Fibroblast of peridontal ligament (primary cell): ENCODE results near the gene KL.

Experiments used
- DNase-seq: peaks from one replicate; pipeline ENCODE4 v3.0.0-alpha.2; 2010; ENCODE audit errors: extremely low read depth

The KL gene

DNA sequence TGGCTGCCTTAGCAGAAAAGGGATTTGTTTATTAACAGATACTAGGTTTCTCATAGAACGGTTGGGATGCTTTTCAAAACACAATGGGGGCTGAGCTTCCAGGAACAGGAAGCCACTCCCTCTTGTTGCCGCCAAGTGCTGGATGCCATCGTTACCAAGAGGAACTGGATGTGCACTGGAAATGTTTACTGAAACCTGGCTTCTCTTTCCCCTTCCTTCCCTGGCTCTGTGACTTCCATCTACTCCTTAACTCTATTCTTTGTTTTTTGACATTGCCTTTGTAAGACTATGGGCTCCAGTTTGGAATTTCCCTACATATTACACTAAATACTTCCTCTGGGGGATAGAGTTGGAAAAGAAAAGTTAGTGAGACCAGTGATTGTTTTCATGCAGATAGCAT is 11.7 kb upstream of the KL start:
- DNase-seq, result peak; percentile 18

DNA sequence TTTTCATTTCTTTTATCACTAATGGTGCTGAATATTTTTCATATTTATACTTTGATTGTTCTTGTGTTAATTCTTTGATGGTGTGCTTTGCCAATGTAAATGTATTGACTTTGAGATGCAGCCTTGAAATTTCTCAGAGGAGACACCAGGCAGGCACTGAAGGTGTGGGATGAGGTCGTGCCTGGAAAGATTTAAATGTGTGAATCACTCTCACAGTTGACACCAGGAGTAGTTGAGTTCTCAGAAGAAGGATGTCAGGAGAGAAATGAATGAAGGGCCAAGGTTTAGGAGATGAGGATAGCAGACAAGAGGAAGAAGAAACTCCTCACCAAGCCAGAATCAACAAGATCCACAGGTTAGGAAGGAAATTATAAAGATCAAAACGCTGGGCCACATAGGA is 10.1 kb upstream of the KL start:
- DNase-seq, result no peak

DNA sequence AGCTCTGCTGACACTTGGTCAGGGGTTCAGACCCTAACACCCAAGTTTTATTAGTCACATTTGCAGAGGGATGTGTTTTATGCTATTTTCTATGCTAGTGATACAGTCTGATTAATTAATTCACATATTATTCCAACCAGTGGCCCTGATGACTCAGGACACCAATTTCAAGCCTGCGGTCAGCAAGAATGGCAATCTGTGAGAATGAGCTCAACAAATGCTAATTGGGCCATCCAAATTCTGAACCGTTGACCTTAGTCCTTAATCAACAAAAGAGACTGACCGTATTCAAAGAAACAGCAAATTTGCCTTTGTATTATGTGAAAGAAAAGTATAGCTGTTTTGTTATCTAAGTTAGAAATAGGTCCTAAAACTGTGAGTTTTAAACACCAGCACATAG is 9.6 kb upstream of the KL start:
- no peak for DNase-seq

DNA sequence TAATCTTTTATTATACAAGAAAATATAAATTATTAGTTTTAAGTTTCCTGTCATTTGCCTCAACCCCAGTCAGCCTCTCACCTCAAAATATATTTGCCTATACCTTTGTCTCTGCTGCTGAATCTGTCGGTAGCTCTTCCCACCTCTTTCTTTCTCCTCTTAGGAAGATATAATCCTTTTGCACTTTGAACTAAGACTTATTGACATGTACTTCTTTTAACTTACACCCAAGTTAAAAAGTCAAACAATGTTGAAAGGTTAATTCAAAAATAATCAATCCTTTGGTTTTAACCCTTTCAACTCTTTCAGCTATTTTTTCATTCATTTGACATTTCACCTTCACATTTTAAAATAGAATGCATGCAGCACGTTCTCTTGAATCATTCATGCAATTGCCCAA is 9.0 kb upstream of the KL start:
- DNase-seq, result no peak

DNA sequence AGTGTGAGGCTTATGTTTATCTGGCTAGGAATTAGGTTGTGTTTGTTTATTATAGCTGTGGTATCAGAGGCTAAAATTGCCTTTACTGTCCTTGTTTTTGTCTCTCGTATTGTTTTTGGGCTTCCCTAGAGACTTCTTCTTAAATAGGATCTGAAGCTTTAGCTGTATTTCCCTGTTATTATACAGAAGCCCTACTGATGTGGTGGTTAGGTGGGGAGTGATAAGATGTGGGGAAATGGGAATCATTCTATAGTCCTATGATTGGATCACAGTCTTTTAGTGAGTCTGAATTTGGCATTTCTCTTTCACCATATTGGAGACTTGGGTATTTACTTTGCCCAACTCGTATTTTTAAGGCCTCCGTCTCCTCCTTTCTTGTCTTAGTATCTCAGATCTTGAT is 8.3 kb upstream of the KL start:
- DNase-seq, result no peak

DNA sequence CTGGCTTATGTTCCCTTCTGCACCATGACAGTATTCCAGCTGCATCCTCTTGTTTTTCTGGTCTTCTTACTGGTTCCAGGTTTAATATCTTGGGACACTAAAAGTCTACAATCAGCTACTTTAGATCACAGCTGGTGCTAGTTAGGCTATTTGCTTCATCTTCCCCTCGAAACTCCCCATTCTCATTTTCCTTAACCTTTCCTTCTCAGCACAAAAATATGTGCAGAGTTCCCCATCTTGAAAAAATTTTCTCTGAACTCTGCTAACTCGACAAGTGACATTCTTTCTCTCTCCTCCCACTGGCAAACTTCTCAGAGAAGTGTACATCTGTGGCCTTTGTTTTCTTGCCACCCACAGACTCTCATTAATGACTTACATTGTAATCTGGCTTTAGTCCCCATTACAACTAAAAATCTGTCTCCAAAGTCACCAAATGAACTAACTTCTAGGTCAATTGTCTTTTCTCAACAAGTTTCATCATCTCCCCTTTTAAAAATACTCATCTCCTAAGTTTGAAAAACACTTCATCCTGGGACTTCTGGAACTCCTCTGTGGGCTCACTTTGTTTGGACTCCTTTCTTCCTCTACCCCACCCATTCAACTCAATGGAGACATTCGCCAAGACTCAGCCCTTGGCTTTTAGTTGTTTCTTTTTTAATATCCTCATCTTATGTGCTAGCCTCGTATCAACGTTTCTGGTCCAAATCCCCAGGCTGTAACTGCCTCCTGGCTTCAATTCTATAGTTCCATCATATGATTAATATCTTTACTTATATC is 7.1 kb upstream of the KL start:
- DNase-seq, result peak; percentile 27

DNA sequence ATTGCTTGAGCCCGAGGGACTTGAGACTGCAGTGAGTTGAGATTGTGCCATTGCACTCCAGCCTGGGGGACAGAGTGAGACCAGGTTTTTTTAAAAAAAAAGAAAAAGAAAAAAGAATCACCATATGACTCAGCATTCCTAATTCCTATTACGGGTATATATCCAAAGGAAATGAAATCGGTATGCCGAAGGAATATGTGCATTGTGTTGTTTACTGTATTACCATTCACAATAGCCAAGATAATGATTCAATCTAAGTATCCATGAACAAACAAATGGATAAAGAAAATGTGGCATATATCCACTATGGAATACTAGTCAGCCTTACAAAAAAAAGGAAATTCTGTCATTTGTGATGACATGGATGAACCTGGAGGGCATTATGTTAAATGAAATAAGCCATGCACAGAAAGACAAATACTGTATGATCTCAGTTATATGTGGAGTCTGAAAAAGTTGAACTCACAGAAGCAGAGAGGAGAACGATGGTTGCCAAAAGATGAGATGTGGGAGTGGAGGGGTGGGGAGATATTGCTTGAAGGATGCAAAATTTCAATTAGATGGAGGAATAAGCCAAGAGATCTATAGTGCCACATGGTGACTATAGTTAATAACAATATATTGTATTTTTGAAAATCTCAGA is 4.3 kb upstream of the KL start:
- DNase-seq, result no peak

DNA sequence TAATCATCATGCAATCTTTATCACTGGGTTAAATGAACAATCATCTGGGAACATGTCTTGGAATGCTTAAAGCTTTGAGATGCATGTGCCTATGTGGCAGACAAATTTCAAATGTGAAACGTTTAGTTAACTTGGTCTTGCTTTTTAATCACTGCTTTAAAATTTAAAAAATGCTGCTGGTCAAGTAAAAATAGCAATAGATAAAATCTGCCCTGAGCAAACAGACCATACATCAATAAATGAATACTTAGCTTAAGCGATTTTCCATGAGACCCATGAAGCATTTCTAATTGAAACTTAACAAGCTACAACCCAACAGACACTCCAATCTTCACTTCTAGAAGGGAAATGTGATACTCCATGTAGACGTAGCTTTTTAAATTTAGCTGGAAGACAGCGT is 1.9 kb upstream of the KL start:
- no peak for DNase-seq

DNA sequence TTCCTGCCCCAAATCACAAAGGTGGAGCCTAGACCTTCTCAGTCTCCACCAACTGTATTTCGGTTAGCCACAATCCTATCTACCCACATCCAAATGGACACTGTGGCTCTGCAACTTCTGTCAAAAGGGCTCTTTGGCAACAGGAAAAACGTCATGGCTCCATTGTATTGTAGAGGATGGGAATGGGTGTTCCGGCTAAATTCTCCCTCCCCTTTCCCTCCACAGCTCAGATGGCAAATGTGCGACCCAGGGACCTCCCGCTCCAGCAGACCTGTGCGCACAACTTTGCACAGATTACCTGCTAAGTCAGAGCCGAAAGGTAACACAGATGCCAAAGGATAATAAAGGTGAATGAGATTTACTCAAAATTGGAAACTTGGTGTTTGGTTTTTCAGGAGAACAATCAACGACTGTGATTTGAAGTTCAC is 968 bp upstream of the KL start:
- no peak for DNase-seq

DNA sequence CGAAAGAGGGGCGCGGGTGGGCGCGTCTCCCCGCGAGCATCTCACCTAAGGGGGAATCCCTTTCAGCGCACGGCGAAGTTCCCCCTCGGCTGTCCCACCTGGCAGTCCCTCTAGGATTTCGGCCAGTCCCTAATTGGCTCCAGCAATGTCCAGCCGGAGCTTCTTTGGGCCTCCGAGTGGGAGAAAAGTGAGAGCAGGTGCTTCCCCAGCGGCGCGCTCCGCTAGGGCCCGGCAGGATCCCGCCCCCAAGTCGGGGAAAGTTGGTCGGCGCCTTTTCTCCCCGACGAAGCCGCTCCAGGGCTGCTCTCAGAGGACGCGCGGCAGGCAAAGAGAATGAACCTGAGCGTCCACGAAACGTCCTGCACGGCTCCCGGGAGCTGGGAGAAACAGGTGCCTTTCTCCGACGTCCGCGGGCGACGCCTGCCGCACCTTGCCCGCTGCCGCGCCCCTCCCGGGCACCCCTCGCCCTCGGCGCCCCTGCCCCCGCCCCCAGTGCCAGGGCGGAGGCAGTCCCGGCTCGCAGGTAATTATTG is 366 bp upstream of the KL start:
- DNase-seq, result no peak

DNA sequence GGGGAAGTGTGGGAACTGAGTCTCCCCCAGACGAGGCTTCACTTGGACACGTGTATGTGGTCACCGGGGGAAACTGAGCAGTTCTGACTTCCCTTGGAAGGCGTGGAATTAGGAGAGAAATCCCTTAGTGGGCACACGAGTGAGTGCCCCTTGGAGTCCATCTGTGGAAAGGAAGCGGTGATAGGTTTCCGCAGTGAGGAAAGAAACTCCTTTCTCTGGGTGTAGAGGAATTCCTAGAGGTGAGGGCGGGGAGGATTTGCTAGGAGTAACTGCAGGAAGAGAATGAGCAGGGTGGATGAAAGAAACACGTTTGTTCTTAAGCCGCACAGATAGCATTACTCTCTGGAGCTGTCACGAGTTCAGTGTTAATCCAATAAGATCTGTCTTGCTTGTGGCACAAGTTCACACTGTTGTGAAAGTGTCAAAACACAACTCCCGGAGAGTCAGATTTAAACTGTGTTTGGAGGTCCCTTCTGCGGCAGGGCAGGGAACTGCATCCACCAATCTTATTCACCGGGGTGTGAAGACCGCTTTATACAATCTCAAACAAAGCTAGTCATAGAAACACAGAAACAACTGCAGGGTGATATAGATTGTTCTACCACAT is 1.2 kb downstream of the KL start:
- no peak for DNase-seq

DNA sequence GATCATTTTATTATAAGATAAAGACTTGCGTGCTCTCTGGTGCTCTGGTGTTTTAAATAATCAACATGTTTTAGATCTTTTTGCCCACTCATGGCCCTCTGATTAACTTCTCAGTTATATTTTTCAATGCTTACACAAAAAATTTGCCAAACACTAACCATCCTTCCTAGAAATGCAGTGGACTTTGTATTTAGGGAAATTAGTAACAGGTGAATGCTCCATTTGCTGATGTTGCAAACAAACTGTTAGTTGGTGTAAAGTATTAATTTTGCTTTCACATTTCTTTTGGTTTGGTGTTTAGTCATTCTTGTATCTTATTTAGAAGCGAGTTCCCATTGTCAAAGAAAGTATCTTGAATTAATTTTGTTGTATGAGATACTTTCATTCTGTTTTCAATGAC is 2.7 kb downstream of the KL start:
- no peak for DNase-seq

DNA sequence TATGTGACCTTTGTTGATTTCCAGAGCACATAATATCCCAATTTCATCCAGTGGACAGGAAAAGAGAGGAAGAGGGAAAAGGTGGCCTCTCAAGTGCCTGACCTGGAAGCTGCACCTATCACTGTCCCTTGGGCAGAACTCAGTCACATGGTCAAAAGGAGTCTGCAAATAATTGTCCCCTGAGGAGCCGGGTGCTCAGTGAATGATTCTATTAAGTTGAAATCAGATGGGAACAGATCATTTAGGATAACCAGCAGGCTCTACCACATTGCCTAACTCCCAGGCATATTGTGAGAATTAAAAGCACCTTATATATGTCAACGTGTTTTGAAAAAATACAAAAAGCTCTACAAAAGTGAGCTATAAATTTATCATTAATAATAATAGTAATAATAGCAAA is 6.8 kb downstream of the KL start:
- DNase-seq, result no peak

DNA sequence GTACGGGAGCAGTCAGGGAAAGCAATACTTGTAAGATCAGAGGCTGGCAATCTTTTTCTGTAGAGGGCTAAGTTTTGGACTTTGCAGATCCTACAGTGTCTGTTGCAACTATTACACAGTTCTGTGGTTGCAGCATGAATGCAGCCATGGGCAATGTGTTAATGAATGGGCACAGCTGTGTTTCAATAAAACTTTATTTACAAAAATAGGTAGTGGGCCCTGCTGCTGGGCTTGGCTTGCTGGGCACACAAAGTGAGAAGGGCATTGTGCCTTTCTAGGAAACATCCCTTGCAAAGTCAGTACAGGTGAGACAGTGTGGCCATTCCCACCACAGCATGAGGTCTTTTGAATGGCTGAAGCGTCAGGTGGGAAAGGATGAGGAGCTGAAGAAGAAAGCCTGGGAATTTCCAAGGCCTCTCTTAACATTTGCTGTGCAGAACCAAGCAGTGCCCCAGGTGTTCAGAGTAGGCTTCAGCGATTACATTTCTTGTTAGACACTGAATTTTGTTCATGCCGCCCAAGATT is 9.1 kb downstream of the KL start:
- DNase-seq, result no peak

DNA sequence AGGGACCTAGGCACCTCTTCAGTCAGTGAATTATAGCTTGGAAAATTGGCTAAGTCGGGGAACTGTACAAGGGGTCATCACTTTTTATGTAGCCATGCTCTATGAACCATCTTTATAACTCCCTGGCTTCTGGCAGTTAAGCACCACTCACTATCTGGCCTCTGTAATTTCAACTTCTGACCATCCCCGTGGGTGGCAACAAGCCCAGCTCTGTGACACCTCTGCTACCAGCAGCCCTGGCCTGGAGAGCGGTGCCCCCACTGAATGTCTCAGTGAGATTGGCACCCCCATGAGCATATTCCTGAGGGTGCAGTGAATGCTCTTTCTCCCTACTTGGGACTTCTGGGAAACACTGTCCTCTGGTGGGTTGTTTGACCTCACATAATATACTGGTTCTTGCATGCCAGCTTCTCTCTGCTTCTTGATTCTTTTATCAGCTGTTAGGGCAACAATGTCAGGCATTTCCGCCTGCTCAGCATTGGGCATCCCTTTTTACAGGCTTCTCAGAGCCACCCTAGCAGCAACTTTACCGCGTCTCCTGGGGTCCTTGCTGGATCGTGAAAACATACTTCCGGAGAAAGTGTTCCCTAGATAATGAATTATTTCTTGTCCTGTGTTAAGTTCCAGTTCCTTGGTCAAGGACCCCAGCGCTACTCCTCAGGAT is 10.4 kb downstream of the KL start:
- DNase-seq, result no peak

DNA sequence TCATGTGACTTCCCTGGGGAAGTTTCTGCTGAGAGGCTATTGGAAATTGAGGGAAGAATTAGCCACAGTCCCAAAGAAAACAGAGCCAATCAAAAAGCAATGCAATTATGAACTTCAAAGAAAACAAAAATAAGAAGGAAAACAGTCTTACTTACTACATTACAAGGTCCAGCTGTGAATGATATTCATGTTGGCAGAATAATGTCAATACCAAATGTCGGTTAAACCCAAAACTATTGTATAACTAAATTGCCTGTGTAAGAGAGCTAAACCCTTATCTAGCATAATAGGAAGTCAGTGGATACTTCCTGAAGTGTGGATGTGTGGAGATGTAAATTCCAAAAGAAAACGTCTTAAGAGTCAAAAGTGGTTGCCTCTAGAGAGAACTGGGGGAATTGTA is 12.4 kb downstream of the KL start:
- DNase-seq, result no peak

DNA sequence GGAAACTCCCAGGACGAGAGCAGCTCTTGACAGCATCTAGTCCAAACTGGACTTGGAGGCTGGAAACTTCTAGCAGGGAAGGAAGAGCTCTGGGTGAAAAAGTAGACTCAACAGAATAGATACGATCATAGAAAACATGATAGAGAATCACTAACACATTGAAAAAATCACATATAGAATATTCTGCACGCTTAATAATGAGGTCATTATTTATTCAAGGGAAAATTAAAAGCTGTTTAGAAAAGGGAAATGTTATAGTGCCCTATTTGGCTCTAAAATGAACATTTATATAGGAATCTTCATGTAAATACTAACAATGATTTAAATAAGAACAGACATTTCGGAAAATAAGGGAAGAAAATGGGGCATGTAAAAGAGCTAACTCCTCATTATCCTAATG is 15.1 kb downstream of the KL start:
- DNase-seq, result no peak

DNA sequence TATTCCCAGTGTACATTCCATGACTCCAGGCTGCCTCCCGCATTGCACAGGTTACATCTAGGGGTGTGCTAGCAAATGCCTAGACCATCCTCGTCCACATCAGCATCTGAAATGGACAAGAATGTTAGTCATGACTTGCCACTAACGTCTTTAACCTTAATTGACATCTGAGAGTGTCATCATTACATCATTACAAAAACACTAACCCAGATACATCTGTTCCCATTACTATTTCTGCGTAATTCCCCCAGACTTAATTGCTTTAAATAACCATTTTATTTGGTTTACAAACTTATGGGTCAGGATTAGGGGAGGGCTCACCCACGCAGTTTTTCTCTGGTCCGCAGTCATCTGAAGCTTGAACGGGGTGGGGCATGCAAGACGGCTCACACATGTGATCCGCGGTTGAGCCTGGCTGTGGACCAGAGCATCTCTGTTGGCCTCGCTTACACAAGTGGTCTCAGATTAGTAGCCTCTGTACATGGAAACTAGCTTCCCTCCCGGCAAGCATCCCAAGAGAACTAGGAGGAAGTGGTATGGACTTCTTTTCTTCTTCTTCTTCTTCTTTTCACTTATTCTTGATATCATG is 15.9 kb downstream of the KL start:
- no peak for DNase-seq

DNA sequence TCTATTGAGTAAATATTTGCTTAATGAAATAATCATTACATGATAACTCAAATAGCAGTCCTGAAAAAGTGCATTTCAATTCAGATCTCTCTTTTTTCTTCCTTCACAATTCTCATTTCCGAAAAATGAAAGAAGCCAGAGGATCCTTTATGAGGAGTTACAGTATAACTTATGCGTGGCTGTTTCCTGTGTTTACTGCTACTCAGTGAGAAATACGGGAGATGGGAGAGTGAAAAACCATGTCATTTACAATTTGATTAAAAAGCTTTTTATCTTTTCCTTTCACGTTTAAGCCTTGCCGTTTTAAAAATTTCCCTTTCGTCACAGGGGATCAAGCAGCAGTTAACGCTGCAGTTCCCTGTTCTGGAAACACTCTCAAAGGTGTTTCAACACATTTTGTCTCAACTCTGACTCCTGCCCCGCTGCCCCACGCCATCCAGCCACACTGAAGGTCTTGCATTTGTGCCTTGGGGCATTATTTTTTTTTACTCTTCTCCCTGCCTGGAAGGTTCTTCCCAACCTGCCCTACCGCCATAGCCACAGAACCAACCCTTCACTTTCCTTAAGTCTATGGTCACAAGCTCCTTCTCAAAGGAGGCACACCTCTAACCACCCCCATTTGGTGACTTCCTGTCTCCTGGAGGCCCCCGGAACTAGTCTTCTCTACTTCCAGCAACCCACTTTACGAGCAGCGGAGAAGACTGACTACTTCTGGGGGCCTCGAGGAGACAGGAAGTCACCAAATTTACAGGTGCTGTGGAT is 17.0 kb downstream of the KL start:
- DNase-seq, result no peak

DNA sequence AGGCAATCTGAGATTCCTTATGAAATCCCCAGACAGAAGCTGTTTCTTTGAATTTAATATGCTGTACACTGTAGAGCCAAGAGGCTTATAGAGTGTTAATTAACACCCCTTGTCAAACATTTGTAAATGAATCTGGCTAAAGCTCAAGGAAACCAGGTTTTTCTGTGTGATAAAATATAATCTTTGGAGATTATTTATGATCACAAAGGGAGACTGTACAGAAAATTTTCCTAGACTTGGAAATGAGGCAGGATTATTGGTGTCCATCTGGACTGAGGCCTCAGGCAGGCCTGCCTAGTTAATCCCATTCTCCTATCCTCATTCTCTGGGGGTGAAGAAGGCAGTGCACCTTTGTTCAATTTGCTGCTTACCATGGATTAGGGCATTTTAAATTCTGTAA is 17.8 kb downstream of the KL start:
- no peak for DNase-seq

DNA sequence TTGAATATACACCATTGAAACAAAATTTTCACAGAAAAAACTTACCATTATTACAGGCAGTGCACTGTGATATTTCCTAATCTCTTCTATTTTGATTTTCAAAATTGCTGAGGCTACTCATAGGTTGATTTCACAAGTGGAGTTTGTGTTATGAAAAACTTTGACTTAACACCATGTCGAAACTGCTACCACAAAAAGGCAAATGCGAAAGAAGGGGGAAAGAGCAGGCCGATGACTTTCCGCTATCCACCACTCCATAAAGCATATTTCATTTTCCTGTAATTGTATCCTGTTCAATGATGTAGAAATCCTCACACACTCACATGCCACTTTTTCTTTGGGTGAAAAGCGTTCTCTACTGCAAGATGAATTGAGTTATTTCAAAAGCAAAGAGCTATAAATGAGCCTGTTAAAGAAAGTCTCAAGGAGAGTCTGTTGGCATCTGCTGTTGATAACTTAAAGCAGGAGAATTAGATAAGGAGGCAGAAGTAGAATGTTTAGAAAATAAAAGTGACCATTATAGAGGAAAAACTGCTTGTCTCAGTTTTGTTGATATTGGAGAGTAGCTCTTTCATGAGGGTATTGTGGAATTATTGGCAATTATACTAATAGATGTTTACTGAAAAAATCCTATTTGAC is 18.8 kb downstream of the KL start:
- peak; percentile 67 for DNase-seq
